ENCODE data around the gene TTYH1. TPM values are rescaled to one million over a fixed set of nuclear protein-coding genes. Genes with fewer than 3 reads are reported as not detected.

Gene TTYH1
- total RNA-seq, 2 donors from 2014 or later, result not detected

GRCh38 chr19:54426291-54426931 lies 11.1 kb downstream of the TTYH1 start:
- no peak for ATAC-seq (ENCODE audit: insufficient number of reproducible peaks, low FRiP score, low read depth)
- Histone ChIP-seq H3K27me3 (replicated peaks; ENCODE audit: insufficient read depth) (peaks cover 5% of the 10 kb centered on the region), H3K4me1 (ENCODE audit: control insufficient read depth in 1 of 2, low read depth in 2 of 2) (peaks cover 0 to 7% of the 10 kb centered on the region in 2 donors), H3K4me3 (no peak overlapping the region), H3K9me3 (no peaks in the 10 kb centered on the region), H3K27ac (no peak overlapping the region), H3K36me3 (no peaks in the 10 kb centered on the region)
- TF ChIP-seq, protein P1, sequence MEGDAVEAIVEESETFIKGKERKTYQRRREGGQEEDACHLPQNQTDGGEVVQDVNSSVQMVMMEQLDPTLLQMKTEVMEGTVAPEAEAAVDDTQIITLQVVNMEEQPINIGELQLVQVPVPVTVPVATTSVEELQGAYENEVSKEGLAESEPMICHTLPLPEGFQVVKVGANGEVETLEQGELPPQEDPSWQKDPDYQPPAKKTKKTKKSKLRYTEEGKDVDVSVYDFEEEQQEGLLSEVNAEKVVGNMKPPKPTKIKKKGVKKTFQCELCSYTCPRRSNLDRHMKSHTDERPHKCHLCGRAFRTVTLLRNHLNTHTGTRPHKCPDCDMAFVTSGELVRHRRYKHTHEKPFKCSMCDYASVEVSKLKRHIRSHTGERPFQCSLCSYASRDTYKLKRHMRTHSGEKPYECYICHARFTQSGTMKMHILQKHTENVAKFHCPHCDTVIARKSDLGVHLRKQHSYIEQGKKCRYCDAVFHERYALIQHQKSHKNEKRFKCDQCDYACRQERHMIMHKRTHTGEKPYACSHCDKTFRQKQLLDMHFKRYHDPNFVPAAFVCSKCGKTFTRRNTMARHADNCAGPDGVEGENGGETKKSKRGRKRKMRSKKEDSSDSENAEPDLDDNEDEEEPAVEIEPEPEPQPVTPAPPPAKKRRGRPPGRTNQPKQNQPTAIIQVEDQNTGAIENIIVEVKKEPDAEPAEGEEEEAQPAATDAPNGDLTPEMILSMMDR (IDR thresholded peaks at IDR 0.05), result no peak
- DNase-seq (ENCODE audit: low spot score), result no peak

- no peak for DNase-seq (ENCODE audit: low spot score)
Measured at GRCh38 chr19:54427586-54427985, 12.3 kb downstream of the TTYH1 start.

DNA sequence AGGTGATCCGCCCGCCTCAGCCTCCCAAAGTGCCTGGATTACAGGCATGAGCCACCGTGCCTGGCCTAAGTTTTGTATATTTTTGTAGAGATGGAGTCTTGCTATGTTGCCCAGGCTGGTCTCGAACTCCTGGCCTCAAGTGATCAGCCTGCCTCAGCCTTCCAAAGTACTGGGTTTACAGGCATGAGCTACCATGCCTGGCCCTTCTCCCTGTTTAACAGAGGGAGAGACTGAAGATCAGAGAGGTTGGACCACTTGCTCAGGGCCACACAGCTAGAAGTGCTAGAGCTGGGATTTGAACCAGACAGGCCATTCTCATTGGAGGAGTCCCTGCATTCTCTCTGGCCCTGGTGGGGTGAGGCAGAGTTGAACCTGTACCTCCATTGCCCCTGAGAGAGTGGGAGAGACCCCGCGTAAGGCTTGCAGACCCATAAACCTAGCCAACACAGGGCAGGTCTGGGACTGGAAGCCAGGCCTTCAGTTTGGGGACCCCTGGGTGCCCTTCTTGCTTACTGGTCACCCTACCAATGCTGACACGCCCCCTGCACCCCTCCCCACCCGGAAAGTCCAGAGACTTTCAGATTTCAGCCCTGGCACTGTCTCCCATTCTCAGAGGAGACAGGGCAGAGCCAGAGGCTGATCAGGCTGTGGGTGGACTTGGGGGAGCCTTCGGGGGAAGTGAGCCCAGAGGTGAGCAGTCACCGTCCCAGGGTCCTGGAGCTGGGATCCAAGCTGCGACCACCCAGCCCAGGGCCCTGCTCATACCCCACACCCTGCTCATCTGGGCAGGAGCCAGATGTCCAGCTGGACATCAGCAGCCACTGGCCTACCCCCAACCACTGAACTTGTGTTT lies 13.3 kb downstream of the TTYH1 start:
- Histone ChIP-seq H3K36me3 (no peaks in the 10 kb centered on the region), H3K9me3 (no peaks in the 10 kb centered on the region), H3K4me3 (no peak overlapping the region), H3K4me1 (ENCODE audit: control insufficient read depth in 1 of 2, low read depth in 2 of 2) (peaks cover 0 to 7% of the 10 kb centered on the region in 2 donors), H3K27ac (no peak overlapping the region), H3K27me3 (replicated peaks; ENCODE audit: insufficient read depth) (peaks cover 5% of the 10 kb centered on the region)
- TF ChIP-seq, protein P1 (IDR thresholded peaks at IDR 0.05), result no peak
- DNase-seq (ENCODE audit: low spot score) (no peak), ATAC-seq (ENCODE audit: insufficient number of reproducible peaks, low FRiP score, low read depth) (no peak)

More at GRCh38 chr19:54427586-54427985, 12.3 kb downstream of the TTYH1 start:
- Histone ChIP-seq H3K27ac (no peak overlapping the region), H3K4me1 (ENCODE audit: control insufficient read depth in 1 of 2, low read depth in 2 of 2) (peaks cover 0 to 7% of the 10 kb centered on the region in 2 donors), H3K27me3 (replicated peaks; ENCODE audit: insufficient read depth) (peaks cover 5% of the 10 kb centered on the region), H3K9me3 (no peaks in the 10 kb centered on the region), H3K36me3 (no peaks in the 10 kb centered on the region), H3K4me3 (no peak overlapping the region)
- TF ChIP-seq, protein P1 (IDR thresholded peaks at IDR 0.05), result no peak
- no peak for ATAC-seq (ENCODE audit: insufficient number of reproducible peaks, low FRiP score, low read depth)

DNA sequence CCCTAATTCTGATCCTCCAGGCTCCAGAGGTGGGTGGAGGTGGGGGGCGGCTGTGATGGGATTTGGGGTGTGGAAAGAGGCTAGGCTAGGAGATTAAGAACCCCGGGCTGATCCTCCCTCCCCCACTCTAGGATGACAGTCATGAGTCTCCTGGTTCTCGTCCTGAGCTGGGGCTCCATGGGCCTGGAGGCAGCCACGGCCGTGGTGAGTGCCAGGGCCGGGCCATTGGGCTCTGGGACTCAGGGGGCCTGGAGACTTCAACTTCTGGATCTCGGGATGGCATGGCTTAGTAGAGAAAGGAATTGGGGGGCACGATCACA lies 13.9 kb downstream of the TTYH1 start:
- Histone ChIP-seq H3K27me3 (replicated peaks; ENCODE audit: insufficient read depth) (peaks cover 5% of the 10 kb centered on the region), H3K9me3 (no peaks in the 10 kb centered on the region), H3K4me1 (ENCODE audit: control insufficient read depth in 1 of 2, low read depth in 2 of 2) (peaks cover 0 to 7% of the 10 kb centered on the region in 2 donors), H3K36me3 (no peaks in the 10 kb centered on the region), H3K4me3 (no peak overlapping the region), H3K27ac (no peak overlapping the region)
- TF ChIP-seq, protein P1 (IDR thresholded peaks at IDR 0.05), result no peak
- ATAC-seq (ENCODE audit: insufficient number of reproducible peaks, low FRiP score, low read depth) (no peak), DNase-seq (ENCODE audit: low spot score) (no peak)

DNA sequence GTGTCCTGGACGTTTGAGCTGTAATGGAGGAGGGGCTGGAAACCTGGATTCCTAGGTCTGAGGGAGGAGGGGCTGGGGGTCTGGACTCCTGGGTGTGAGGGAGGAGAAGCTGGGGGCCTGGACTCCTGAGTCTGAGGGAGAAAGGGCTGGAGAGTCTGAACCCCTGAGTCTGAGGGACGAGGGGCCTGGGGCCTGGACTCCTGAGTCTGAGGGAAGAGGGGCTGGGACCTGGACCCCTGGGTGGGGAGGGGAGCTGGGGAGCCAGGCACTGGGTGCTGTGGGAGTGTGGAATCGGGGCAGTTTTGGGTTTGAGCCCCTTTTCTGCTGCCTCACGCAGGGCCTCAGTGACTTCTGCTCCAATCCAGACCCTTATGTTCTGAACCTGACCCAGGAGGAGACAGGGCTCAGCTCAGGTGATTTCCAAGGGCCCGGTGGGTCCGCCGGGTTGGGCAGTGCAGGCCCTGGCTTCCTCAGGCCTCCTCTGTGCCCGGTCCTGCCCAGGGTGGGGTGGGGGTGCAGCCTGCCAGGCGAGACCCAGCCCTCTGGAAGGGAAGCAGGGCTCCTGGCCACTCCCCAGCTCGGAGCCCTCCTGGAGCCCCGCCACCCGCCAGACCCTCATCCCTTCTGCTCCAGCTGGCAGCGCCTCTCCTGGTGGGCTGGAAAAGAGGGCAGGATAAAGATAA lies 14.4 kb downstream of the TTYH1 start:
- no peak for ATAC-seq (ENCODE audit: insufficient number of reproducible peaks, low FRiP score, low read depth)
- TF ChIP-seq, protein P1 (IDR thresholded peaks at IDR 0.05), result no peak
- peaks cover 5% of the 10 kb centered on the region for H3K27me3 ChIP-seq (replicated peaks; ENCODE audit: insufficient read depth)

More for the DNA sequence above, 14.4 kb downstream of the TTYH1 start:
- Histone ChIP-seq H3K36me3 (no peaks in the 10 kb centered on the region), H3K4me1 (ENCODE audit: control insufficient read depth in 1 of 2, low read depth in 2 of 2) (peaks cover 0 to 7% of the 10 kb centered on the region in 2 donors), H3K4me3 (no peak overlapping the region), H3K27ac (no peak overlapping the region), H3K9me3 (no peaks in the 10 kb centered on the region)
- DNase-seq (ENCODE audit: low spot score), result no peak

All from thoracic aorta (tissue), 2 donors.